Measurements from ENCODE around the gene CCDC85C. TPM values are rescaled to one million over a fixed set of nuclear protein-coding genes. Genes with fewer than 3 reads are reported as not detected.

CCDC85C gene
- total RNA-seq, 2 experiments from 2014 or later = 6.8 to 7.9 TPM

GRCh38 chr14:99561864-99562263 lies 42.1 kb downstream of the CCDC85C start:
- Mint-ChIP-seq H3K4me3 (no peak overlapping the region), H3K36me3 (ENCODE audit: low read depth) (no peaks in the 10 kb centered on the region), H3K4me1 (ENCODE audit: low read depth) (no peaks in the 10 kb centered on the region), H3K27me3 (no peaks in the 10 kb centered on the region), H3K9me3 (no peaks in the 10 kb centered on the region), H3K27ac (no peak overlapping the region)
- DNase-seq = no peak
- no peak for TF ChIP-seq CTCF (IDR thresholded peaks at IDR 0.05)
- no peak for ATAC-seq
- POLR2A ChIA-PET = no interaction called here
- CTCF ChIA-PET = no interaction called here
- intact Hi-C loops (cut with micrococcal nuclease) = no loop called here

GRCh38 chr14:99560922-99561683 lies 42.9 kb downstream of the CCDC85C start:
- ChIA-PET CTCF (no interaction called here), POLR2A (no interaction called here)
- H3K4me3 Mint-ChIP-seq = no peak overlapping the region
- no peak overlapping the region for H3K27ac Mint-ChIP-seq
- no peaks in the 10 kb centered on the region for H3K36me3 Mint-ChIP-seq (ENCODE audit: low read depth)
- ATAC-seq (no peak), DNase-seq (no peak)
- H3K27me3 Mint-ChIP-seq = no peaks in the 10 kb centered on the region
- H3K9me3 Mint-ChIP-seq = no peaks in the 10 kb centered on the region
- intact Hi-C loops (cut with micrococcal nuclease) = no loop called here
- no peak for TF ChIP-seq CTCF (IDR thresholded peaks at IDR 0.05)
- no peaks in the 10 kb centered on the region for H3K4me1 Mint-ChIP-seq (ENCODE audit: low read depth)

- Mint-ChIP-seq H3K27ac (no peak overlapping the region), H3K4me1 (ENCODE audit: low read depth) (no peaks in the 10 kb centered on the region), H3K27me3 (no peaks in the 10 kb centered on the region), H3K9me3 (no peaks in the 10 kb centered on the region), H3K36me3 (ENCODE audit: low read depth) (no peaks in the 10 kb centered on the region), H3K4me3 (no peak overlapping the region)
- ChIA-PET POLR2A (no interaction called here), CTCF (no interaction called here)
- ATAC-seq = no peak
- intact Hi-C loops (cut with micrococcal nuclease) = no loop called here
- no peak for DNase-seq
- no peak for TF ChIP-seq CTCF (IDR thresholded peaks at IDR 0.05)
Measured at GRCh38 chr14:99560403-99560802, 43.6 kb downstream of the CCDC85C start.

GRCh38 chr14:99559286-99559990 lies 44.6 kb downstream of the CCDC85C start:
- intact Hi-C loops (cut with micrococcal nuclease) = no loop called here
- Mint-ChIP-seq H3K36me3 (ENCODE audit: low read depth) (no peaks in the 10 kb centered on the region), H3K9me3 (no peaks in the 10 kb centered on the region), H3K27ac (no peak overlapping the region), H3K27me3 (no peaks in the 10 kb centered on the region), H3K4me3 (no peak overlapping the region), H3K4me1 (ENCODE audit: low read depth) (no peaks in the 10 kb centered on the region)
- CTCF ChIA-PET = no interaction called here
- ATAC-seq = no peak
- no peak for TF ChIP-seq CTCF (IDR thresholded peaks at IDR 0.05)
- no peak for DNase-seq
- POLR2A ChIA-PET = no interaction called here

- intact Hi-C loops (cut with micrococcal nuclease) = no loop called here
- ChIA-PET CTCF (interaction anchor here (0.9 kb wide), 1 partner anchor 44 kb away, joined by 4 read pairs; no protein-coding TSS in a partner anchor), POLR2A (no interaction called here)
- Mint-ChIP-seq H3K4me3 (no peak overlapping the region), H3K9me3 (no peaks in the 10 kb centered on the region), H3K4me1 (ENCODE audit: low read depth) (no peaks in the 10 kb centered on the region), H3K36me3 (ENCODE audit: low read depth) (no peaks in the 10 kb centered on the region), H3K27ac (no peak overlapping the region), H3K27me3 (no peaks in the 10 kb centered on the region)
- no peak for ATAC-seq
- no peak for DNase-seq
- TF ChIP-seq CTCF (IDR thresholded peaks at IDR 0.05) = no peak
Measured at GRCh38 chr14:99556134-99556791, 47.7 kb downstream of the CCDC85C start.
